AG04450 (cell line): ENCODE measurements around the gene MTA2. TPM values are rescaled to one million over a fixed set of nuclear protein-coding genes. Genes with fewer than 3 reads are reported as not detected.
"Not testable (repeated sequence)": the region's sequence is repeated elsewhere in the genome, so short reads cannot be mapped to it uniquely, and the experiment has no call there.

Experiments used
- CTCF ChIA-PET: fragments of 300-600, 350-600 bp; formaldehyde crosslinking; extraction: SDS; loops from one replicate; lab custom pipeline; 2022; ENCODE audit warnings: antibody characterized with exemption, inconsistent platforms; lab: Charles Lee
- POLR2A ChIA-PET: fragments of 350-600 bp; formaldehyde crosslinking; extraction: SDS; loops from one replicate; lab custom pipeline; 2021; ENCODE audit warnings: antibody characterized with exemption, inconsistent platforms; lab: Yijun Ruan, JAX
- DNase-seq: peaks from one replicate; pipeline ENCODE4 v3.0.0-alpha.2; 2011; ENCODE audit warnings: low read depth, low spot score
- H3K27ac ChIP-seq: one replicate; pipeline ENCODE4 v1.5.1; 2012; ENCODE audit warnings: low read depth, low read length, control low read depth
- H3K27me3 ChIP-seq: one replicate; pipeline ENCODE4 v1.6.0; 2012; ENCODE audit warnings: low read length; ENCODE audit not compliant: control insufficient read depth, insufficient read depth
- H3K4me3 ChIP-seq: 2 replicates; pipeline ENCODE4 v1.5.1; 2011; ENCODE audit warnings: mild to moderate bottlenecking, low read depth, low read length, control low read depth
- H3K9me3 ChIP-seq: 2 replicates; pipeline ENCODE4 v1.5.1; 2012; ENCODE audit warnings: low read length; ENCODE audit not compliant: control insufficient read depth, insufficient read depth
- CTCF ChIP-seq: IDR thresholded peaks from 2 replicates; pipeline ENCODE4 v1.5.1; 2011; ENCODE audit warnings: low read depth, low read length, control low read depth, inconsistent platforms
- polyA plus RNA-seq: library from polyadenylated mRNA; depleted of rRNA; stranded (reverse); fragments of >200 nt; gene quantifications from 2 replicates; pipeline ENCODE4 v1.2.3, GENCODE V29; 2011

Gene MTA2
- polyA plus RNA-seq, 1 experiment, result 22.9 TPM

DNA sequence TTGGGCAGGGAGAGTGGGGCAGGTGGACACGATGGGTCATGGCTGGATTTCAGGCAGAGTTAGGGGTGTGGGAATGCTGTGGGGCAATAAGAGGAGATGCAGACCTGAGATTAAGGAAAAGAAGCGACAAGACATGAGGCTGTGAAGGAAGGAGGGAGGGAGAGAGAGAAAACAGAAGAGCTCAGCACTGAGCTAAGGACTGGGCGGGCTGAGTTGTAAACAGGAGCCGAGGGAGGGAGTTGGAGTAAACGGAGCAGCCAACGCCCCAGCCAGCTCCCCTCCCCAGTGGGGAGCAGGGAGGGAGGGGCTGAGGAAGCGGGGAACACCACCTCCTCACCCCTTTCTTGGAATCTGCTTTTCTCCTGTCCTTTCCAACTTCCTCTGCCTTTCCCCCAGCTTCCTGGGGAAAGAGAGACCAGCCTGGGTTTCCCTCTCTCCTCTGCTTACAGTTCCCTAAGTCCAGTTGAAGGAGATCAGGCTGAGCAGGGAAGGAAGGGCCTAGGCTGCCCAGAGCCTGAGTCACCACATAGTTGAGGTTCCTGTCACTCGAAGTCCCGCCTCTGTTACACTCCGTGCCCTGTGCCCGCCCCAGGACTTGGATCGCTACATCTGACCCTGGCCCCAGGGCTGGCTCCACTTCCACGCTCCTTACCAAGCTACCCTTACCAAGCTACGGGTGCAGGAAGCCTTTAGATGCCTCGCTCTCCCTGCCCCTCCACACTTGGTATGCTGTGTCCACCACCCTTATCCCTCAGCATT, 48.4 kb downstream of the MTA2 start:
- Histone ChIP-seq H3K27ac (peak overlapping the region; percentile 97), H3K9me3 (no peaks in the 10 kb centered on the region; the same call in 1 of the 2 replicates), H3K4me3 (peak overlapping the region; percentile 49), H3K27me3 (no peaks in the 10 kb centered on the region)
- CTCF ChIA-PET, result interaction anchor here (1.4 to 5.1 kb wide), 5 partner anchors 7 to 174 kb away, joined by 3 to 38 read pairs (median 32); no protein-coding TSS in a partner anchor
- DNase-seq, result peak; percentile 84
- POLR2A ChIA-PET, result interaction anchor here (0.6 to 4.6 kb wide), 14 partner anchors 9 to 288 kb away, joined by 3 to 28 read pairs (median 6); partner anchors contain the start of genes C11orf98, CSKMT, EEF1G and MTA2
- no peak for TF ChIP-seq CTCF

DNA sequence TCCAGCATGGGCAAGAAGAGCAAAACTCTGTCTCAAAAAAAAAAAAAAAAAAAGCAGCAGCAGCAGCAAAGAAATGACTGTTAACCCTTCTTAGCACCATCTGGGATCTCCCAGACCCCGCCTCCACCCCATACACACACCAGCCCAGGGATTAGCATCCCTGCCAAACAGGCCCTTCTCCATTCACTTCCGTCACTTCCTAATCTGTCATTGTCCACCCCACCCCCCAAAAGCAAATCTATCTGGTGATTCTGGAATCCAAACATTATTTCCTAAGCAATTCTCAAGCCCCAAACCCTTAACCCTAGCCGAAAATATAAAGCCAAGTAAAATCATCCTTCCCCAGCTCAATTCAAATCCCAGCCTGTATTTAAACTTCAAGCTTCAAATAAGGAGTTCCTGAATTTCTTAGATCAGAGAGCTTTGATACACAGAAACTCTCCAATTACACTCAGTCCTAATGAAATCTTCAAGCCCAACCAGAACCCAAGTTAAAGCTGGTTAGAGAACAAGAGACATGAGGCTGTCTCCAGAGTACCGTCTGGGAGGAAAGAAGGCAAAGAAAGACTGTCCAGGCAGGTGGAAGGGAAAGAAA, 49.1 kb downstream of the MTA2 start:
- peak overlapping the region; percentile 49 for H3K4me3 ChIP-seq
- H3K27me3 ChIP-seq, result no peaks in the 10 kb centered on the region
- no peaks in the 10 kb centered on the region; the same call in 1 of the 2 replicates for H3K9me3 ChIP-seq
- POLR2A ChIA-PET, result interaction anchor here (0.6 to 4.6 kb wide), 15 partner anchors 9 to 289 kb away, joined by 3 to 28 read pairs (median 5); partner anchors contain the start of genes C11orf98, CSKMT, EEF1G and MTA2
- no peak for DNase-seq
- H3K27ac ChIP-seq, result peak overlapping the region; percentile 97
- CTCF ChIA-PET, result interaction anchor here (1.4 to 5.1 kb wide), 5 partner anchors 8 to 173 kb away, joined by 3 to 38 read pairs (median 32); no protein-coding TSS in a partner anchor
- TF ChIP-seq CTCF, result no peak

GRCh38 chr11:62550478-62550877, 51.2 kb downstream of the MTA2 start:
- DNase-seq, H3K27me3 ChIP-seq, H3K27ac ChIP-seq, H3K9me3 ChIP-seq, POLR2A ChIA-PET, H3K4me3 ChIP-seq: not testable (repeated sequence)
- CTCF ChIA-PET, result interaction anchor here (0.6 to 5.1 kb wide), 5 partner anchors 7 to 754 kb away, joined by 3 to 38 read pairs (median 32); no protein-coding TSS in a partner anchor

DNA sequence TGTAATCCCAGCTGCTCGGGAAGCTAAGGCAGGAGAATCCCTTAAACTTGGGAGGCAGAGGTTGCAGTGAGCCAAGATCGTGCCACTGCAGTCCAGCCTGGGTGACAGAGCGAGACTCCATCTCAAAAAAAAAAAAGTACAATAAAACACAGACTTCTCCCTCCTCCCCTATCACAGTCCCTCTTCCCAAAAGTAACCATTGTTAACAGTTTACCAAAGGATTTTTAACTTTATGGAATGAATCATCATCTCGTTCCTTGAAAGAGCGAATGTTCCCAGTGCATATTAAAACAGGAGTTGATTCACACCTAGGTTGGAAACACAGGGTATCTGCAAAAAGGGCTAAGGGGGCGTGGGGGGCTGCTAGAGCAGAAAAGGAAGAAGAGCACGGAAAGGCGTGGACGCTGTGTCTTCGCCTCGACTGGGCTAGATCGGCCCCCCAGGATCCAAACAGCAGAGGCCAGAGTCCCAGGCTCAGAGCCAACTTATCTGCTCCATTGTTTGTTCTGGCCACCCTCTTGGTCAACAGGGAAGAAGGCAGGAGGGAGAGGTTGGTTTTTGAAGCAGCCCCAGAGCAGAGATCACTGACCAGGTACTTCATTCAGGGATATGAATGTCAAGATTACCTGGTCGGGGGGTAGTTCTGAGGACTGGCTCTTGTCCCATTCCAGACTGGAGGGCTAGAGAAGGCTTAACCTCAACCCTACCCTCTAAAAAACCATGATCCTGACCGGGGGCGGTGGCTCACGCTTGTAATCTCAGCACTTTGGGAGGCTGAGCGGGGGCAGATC, 52.9 kb downstream of the MTA2 start:
- POLR2A ChIA-PET, result no interaction called here
- H3K27ac ChIP-seq, result no peak overlapping the region

More for the DNA sequence above, 52.9 kb downstream of the MTA2 start:
- CTCF ChIA-PET, result interaction anchor here (0.6 to 2.0 kb wide), 3 partner anchors 11 to 153 kb away, joined by 3 to 20 read pairs (median 4); no protein-coding TSS in a partner anchor
- DNase-seq, result no peak
- no peak for TF ChIP-seq CTCF
- no peaks in the 10 kb centered on the region for H3K27me3 ChIP-seq
- peaks cover 6% of the 10 kb centered on the region; the same call in 1 of the 2 replicates for H3K9me3 ChIP-seq
- no peak overlapping the region for H3K4me3 ChIP-seq
